Lower lobe of right lung (tissue), 2 donors: ENCODE measurements around the gene UGCG. TPM values are rescaled to one million over a fixed set of nuclear protein-coding genes. Genes with fewer than 3 reads are reported as not detected.
"Not testable (repeated sequence)": the region's sequence is repeated elsewhere in the genome, so short reads cannot be mapped to it uniquely, and the experiment has no call there.

Experiments
- ATAC-seq, 2 donors: fragments of 200-7000 bp; cut with Tn5 transposase; one replicate each; pipeline ENCODE4 v1.9.1; 2020 to 2022; ENCODE audit warnings: mild to moderate bottlenecking in 2 of 2, moderate library complexity in 2 of 2
- DNase-seq: peaks from one replicate; pipeline ENCODE4 v3.0.0-alpha.2; 2020
- H3K27ac ChIP-seq: fragments of 200-600 bp; one replicate; pipeline ENCODE4 v1.8.0; 2022
- H3K27me3 ChIP-seq: fragments of 200-600 bp; one replicate; pipeline ENCODE4 v1.8.0; 2022; ENCODE audit warnings: low read depth
- H3K36me3 ChIP-seq: fragments of 200-600 bp; one replicate; pipeline ENCODE4 v1.8.0; 2022; ENCODE audit warnings: mild to moderate bottlenecking
- H3K4me1 ChIP-seq: fragments of 200-600 bp; one replicate; pipeline ENCODE4 v1.8.0; 2022
- H3K4me3 ChIP-seq: fragments of 200-600 bp; one replicate; pipeline ENCODE4 v1.8.0; 2022; ENCODE audit warnings: mild to moderate bottlenecking
- H3K9me3 ChIP-seq: fragments of 200-600 bp; one replicate; pipeline ENCODE4 v1.8.0; 2022
- CTCF ChIP-seq: fragments of 200-600 bp; IDR thresholded peaks from one replicate; pipeline ENCODE4 v1.8.0; 2022; ENCODE audit warnings: antibody characterized with exemption, mild to moderate bottlenecking
- intact Hi-C: fragments of 100-400 bp; cut with DNase I; formaldehyde crosslinking; loops from one replicate; pipeline ENCODE4 v1.11.0; 2022
- total RNA-seq: library from RNA; stranded (reverse); fragmentation: NEBNext Ultra II Directional; extraction: Animal tissue kit (Norgen Biotek cat#: 25700); gene quantifications from one replicate; pipeline ENCODE4 v1.2.1, GENCODE V29; 2021
- donor health status: DM: no; HTN: yes; CAD: no; lungs with severe emphysema.

The UGCG gene
- total RNA-seq, 1 donor from 2014 or later, result 41.3 TPM

GRCh38 chr9:111900858-111901612 lies 4.4 kb downstream of the UGCG start:
- Histone ChIP-seq H3K9me3 (no peaks in the 10 kb centered on the region), H3K4me3 (peak overlapping the region; percentile 8)

GRCh38 chr9:111902391-111903139 lies 6.0 kb downstream of the UGCG start:
- Histone ChIP-seq H3K4me1 (peaks cover 62% of the 10 kb centered on the region), H3K36me3 (no peaks in the 10 kb centered on the region), H3K4me3 (no peak overlapping the region), H3K27me3 (no peaks in the 10 kb centered on the region), H3K9me3 (no peaks in the 10 kb centered on the region), H3K27ac (no peak overlapping the region)
- intact Hi-C loops, result no loop called here
- no peak for DNase-seq
- ATAC-seq, result no peak
- TF ChIP-seq CTCF, result no peak

More at GRCh38 chr9:111900858-111901612, 4.4 kb downstream of the UGCG start:
- Histone ChIP-seq H3K4me1 (peaks cover 64% of the 10 kb centered on the region), H3K27ac (no peak overlapping the region), H3K27me3 (no peaks in the 10 kb centered on the region), H3K36me3 (no peaks in the 10 kb centered on the region)
- no peak for TF ChIP-seq CTCF
- ATAC-seq, result no peak
- DNase-seq, result no peak
- intact Hi-C loops, result no loop called here

GRCh38 chr9:111903535-111903934 lies 6.9 kb downstream of the UGCG start:
- intact Hi-C loops, result not testable (repeated sequence)
- H3K4me1 ChIP-seq, result peaks cover 62% of the 10 kb centered on the region

GRCh38 chr9:111904026-111904425 lies 7.4 kb downstream of the UGCG start:
- ATAC-seq, result peak in 1 of 2 donors; percentile 13
- no peak for TF ChIP-seq CTCF
- H3K27me3 ChIP-seq, result no peaks in the 10 kb centered on the region
- H3K36me3 ChIP-seq, result no peaks in the 10 kb centered on the region
- intact Hi-C loops, result no loop called here
- peaks cover 64% of the 10 kb centered on the region for H3K4me1 ChIP-seq
- no peak for DNase-seq
- H3K9me3 ChIP-seq, result no peaks in the 10 kb centered on the region
- H3K27ac ChIP-seq, result no peak overlapping the region
- no peak overlapping the region for H3K4me3 ChIP-seq

More at GRCh38 chr9:111903535-111903934, 6.9 kb downstream of the UGCG start:
- H3K27me3 ChIP-seq, H3K4me3 ChIP-seq, H3K36me3 ChIP-seq, H3K9me3 ChIP-seq, ATAC-seq, H3K27ac ChIP-seq, DNase-seq: not testable (repeated sequence)

- no peaks in the 10 kb centered on the region for H3K9me3 ChIP-seq
- no peak for TF ChIP-seq CTCF
- intact Hi-C loops, result no loop called here
- peaks cover 64% of the 10 kb centered on the region for H3K4me1 ChIP-seq
- no peak overlapping the region for H3K4me3 ChIP-seq
- H3K36me3 ChIP-seq, result no peaks in the 10 kb centered on the region
- H3K27ac ChIP-seq, result no peak overlapping the region
- H3K27me3 ChIP-seq, result no peaks in the 10 kb centered on the region
- ATAC-seq (no peak), DNase-seq (no peak)
Observed at GRCh38 chr9:111904891-111905291, 8.3 kb downstream of the UGCG start.

- Histone ChIP-seq H3K4me1 (peaks cover 46% of the 10 kb centered on the region), H3K4me3 (no peak overlapping the region)
- intact Hi-C loops, result no loop called here
Observed at GRCh38 chr9:111907147-111907546, 10.5 kb downstream of the UGCG start.

More at GRCh38 chr9:111907147-111907546, 10.5 kb downstream of the UGCG start:
- no peaks in the 10 kb centered on the region for H3K9me3 ChIP-seq
- H3K27me3 ChIP-seq, result no peaks in the 10 kb centered on the region
- H3K27ac ChIP-seq, result no peak overlapping the region
- ATAC-seq (no peak), DNase-seq (no peak)
- H3K36me3 ChIP-seq, result no peaks in the 10 kb centered on the region
- no peak for TF ChIP-seq CTCF
